Measurements from ENCODE around the gene ATP10A. TPM values are rescaled to one million over a fixed set of nuclear protein-coding genes. Genes with fewer than 3 reads are reported as not detected.
"Not testable (repeated sequence)": the region's sequence is repeated elsewhere in the genome, so short reads cannot be mapped to it uniquely, and the experiment has no call there.

ATP10A gene
- total and polyA plus RNA-seq, 8 donors: 1.5 to 15.2 (median 3.2) TPM

DNA sequence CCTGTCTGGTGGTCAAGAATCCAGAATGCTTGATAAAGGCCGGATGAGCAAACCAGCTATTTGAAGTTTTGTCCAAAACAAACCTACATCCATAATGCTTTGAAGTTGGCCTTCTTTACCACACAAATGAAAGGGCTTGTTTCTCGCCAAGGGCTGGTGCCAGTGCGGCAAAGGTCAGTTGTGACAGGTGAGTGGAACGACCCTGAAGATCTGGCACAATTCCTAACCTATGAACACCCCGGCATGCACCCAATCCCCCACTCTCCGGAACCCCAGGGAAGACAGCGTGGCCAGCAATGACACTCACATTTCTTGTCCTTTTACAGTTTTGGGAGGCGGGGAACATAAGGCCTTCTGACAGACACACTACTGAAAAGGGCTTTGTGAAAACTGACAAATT lies 90.6 kb downstream of the ATP10A start:
- H3K27ac ChIP-seq: no peak overlapping the region
- H3K36me3 ChIP-seq: peaks cover 0 to 7% (median 2%) of the 10 kb centered on the region in 4 donors
- intact Hi-C loops (cut with DNase I; ENCODE audit: low total_unique reads): no loop called here
- no peaks in the 10 kb centered on the region for H3K9me3 ChIP-seq
- DNase-seq: no peak
- WGBS, 5 donors: 86 to 93% (median 90%) methylated on average over 8 of the region's 8 CpGs
- no peaks in the 10 kb centered on the region for H3K27me3 ChIP-seq
- H3K4me1 ChIP-seq: peaks cover 0 to 16% (median 9%) of the 10 kb centered on the region in 4 donors
- no peak overlapping the region for H3K4me3 ChIP-seq
- no peak for TF ChIP-seq POLR2A (IDR thresholded peaks at IDR 0.05)
- TF ChIP-seq, protein P1, sequence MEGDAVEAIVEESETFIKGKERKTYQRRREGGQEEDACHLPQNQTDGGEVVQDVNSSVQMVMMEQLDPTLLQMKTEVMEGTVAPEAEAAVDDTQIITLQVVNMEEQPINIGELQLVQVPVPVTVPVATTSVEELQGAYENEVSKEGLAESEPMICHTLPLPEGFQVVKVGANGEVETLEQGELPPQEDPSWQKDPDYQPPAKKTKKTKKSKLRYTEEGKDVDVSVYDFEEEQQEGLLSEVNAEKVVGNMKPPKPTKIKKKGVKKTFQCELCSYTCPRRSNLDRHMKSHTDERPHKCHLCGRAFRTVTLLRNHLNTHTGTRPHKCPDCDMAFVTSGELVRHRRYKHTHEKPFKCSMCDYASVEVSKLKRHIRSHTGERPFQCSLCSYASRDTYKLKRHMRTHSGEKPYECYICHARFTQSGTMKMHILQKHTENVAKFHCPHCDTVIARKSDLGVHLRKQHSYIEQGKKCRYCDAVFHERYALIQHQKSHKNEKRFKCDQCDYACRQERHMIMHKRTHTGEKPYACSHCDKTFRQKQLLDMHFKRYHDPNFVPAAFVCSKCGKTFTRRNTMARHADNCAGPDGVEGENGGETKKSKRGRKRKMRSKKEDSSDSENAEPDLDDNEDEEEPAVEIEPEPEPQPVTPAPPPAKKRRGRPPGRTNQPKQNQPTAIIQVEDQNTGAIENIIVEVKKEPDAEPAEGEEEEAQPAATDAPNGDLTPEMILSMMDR (IDR thresholded peaks at IDR 0.05): no peak
- TF ChIP-seq EP300 (IDR thresholded peaks at IDR 0.05): no peak
- TF ChIP-seq POLR2AphosphoS5 (IDR thresholded peaks at IDR 0.05): no peak

DNA sequence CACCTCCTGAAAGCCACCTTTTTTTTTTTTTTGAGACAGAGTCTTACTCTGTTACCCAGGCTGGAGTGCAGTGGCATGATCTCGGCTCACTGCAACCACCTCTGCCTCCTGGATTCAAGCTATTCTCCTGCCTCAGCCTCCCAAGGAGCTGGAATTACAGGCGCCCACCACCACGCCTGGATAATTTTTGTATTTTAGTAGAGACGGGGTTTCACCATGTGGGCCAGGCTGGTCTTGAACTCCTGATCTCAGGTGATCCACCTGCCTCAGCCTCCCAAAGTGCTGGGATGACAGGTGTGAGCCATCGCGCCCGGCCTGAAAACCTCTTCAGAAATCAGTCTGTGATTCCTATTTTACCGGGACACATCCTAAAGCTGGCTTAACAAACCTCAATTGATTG lies 91.4 kb downstream of the ATP10A start:
- peaks cover 0 to 14% (median 5%) of the 10 kb centered on the region in 4 donors for H3K36me3 ChIP-seq
- peaks cover 0 to 16% (median 9%) of the 10 kb centered on the region in 4 donors for H3K4me1 ChIP-seq
- DNase-seq; H3K27ac ChIP-seq; H3K27me3 ChIP-seq; H3K9me3 ChIP-seq; intact Hi-C loops (cut with DNase I; ENCODE audit: low total_unique reads); H3K4me3 ChIP-seq: not testable (repeated sequence)
- WGBS, 5 donors: 91 to 96% (median 93%) methylated on average over 8 of the region's 8 CpGs

DNA sequence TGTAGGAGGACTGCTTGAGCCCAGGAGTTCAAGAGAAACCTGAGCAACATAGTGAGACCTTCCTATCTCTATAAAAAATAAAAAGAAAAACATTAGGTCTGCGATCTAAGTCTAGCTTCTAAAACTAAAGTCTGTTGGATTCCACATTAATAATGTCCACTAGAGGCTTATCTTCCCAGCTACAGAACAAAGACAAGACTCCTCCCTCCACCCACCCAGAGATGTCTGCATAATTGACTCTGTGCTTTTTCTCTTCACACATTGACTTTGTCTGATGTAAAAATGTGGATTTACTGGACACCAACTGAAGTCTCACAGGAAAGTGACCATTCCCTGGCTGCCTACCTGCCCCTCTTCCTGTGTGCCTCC lies 91.8 kb downstream of the ATP10A start:
- intact Hi-C loops (cut with DNase I; ENCODE audit: low total_unique reads): no loop called here
- no peak for TF ChIP-seq POLR2AphosphoS5 (IDR thresholded peaks at IDR 0.05)
- no peak for TF ChIP-seq EP300 (IDR thresholded peaks at IDR 0.05)
- TF ChIP-seq, protein P1 (IDR thresholded peaks at IDR 0.05): no peak
- no peak for TF ChIP-seq POLR2A (IDR thresholded peaks at IDR 0.05)
- Histone ChIP-seq H3K27me3 (no peaks in the 10 kb centered on the region), H3K4me1 (peaks cover 0 to 16% (median 9%) of the 10 kb centered on the region in 4 donors), H3K36me3 (peaks cover 0 to 14% (median 5%) of the 10 kb centered on the region in 4 donors), H3K9me3 (no peaks in the 10 kb centered on the region), H3K27ac (no peak overlapping the region), H3K4me3 (no peak overlapping the region)
- no peak for DNase-seq
- 52 to 68% (median 67%) methylated on average over 1 of the region's 1 CpG for WGBS, 5 donors

DNA sequence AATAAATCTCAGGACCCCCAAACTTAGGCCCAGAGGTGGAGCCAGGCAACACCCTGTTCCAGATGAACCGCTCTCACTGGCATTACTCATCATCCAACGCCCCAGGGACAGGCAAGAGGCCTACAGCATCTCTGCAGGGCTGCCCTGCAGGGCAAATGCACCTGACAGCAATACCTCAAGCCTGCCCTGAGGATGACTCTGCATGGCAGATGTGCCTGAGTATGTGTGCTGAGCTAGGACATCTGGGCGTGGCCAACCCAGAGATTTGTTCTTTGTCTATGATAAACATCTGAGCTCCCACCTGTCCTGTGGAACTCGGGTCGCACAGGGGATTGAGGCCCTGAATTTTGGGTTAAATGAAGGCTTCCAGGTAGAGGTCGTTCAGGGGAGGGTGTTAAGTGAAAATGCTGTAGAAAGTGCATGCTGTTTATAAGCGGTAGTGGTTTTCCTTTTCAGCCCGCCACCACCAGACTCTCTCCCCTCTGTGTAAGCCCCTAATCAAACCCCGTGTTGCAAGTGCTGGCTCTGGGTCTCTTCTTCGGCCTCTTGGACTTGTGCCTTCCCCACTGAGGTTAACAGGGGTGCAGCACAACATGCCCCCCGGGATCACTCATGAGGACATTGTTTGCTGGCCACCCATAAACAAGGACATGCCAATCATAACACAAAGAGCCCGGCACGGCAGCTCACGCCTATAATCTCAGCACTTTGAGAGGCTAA lies 92.3 kb downstream of the ATP10A start:
- Histone ChIP-seq H3K27ac (no peak overlapping the region), H3K27me3 (no peaks in the 10 kb centered on the region), H3K36me3 (peaks cover 0 to 14% (median 5%) of the 10 kb centered on the region in 4 donors), H3K4me1 (peaks cover 0 to 12% (median 7%) of the 10 kb centered on the region in 4 donors), H3K9me3 (no peaks in the 10 kb centered on the region), H3K4me3 (no peak overlapping the region)
- no peak for TF ChIP-seq POLR2AphosphoS5 (IDR thresholded peaks at IDR 0.05)
- no peak for DNase-seq
- WGBS, 5 donors: 75 to 90% (median 81%) methylated on average over 13 to 14 of the region's 14 CpGs
- intact Hi-C loops (cut with DNase I; ENCODE audit: low total_unique reads): no loop called here

DNA sequence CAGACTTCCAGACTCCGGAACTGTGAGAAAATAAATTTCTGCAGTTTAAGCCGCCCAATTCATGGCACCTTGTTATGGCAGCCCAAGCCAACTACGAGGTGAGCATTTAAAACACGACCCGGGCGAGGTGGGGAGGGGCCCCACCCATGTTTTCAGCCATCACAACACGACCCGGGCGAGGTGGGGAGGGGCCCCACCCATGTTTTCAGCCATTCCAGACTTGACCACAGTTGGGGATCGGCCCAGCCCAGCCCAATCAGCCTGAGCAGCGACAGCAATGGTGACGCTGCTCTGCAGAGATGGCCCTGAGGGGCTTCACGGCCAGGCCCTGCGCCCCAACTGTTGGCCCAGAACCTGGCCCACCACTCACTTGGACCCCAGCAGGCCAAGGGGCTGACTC lies 93.1 kb downstream of the ATP10A start:
- Histone ChIP-seq H3K4me3 (no peak overlapping the region), H3K27ac (no peak overlapping the region), H3K27me3 (no peaks in the 10 kb centered on the region), H3K9me3 (no peaks in the 10 kb centered on the region), H3K4me1 (peaks cover 0 to 4% (median 2%) of the 10 kb centered on the region in 4 donors), H3K36me3 (peaks cover 0 to 17% (median 7%) of the 10 kb centered on the region in 4 donors)
- TF ChIP-seq EP300 (IDR thresholded peaks at IDR 0.05): no peak
- TF ChIP-seq POLR2A (IDR thresholded peaks at IDR 0.05): no peak
- TF ChIP-seq, protein P1 (IDR thresholded peaks at IDR 0.05): no peak
- TF ChIP-seq POLR2AphosphoS5 (IDR thresholded peaks at IDR 0.05): no peak
- intact Hi-C loops (cut with DNase I; ENCODE audit: low total_unique reads): no loop called here
- 87 to 92% (median 89%) methylated on average over 9 to 14 of the region's 14 CpGs for WGBS, 5 donors
- DNase-seq: no peak

Data from stomach (tissue), 9 donors.